H1 (cell line): ENCODE results near the gene DDX51. TPM values are rescaled to one million over a fixed set of nuclear protein-coding genes. Genes with fewer than 3 reads are reported as not detected.

Experiments used
- TCF12 ChIP-seq: IDR thresholded peaks from 2 replicates; pipeline ENCODE4 v1.6.1; 2011; ENCODE audit warnings: low read depth, mild to moderate bottlenecking, low read length
- polyA plus RNA-seq, 7 experiments: library from polyadenylated mRNA; depleted of rRNA in 3 of 7; stranded (reverse) in 5 of 7; unstranded in 2 of 7; fragments of >200 nt in 5 of 7; fragments of 200-250 nt in 2 of 7; gene quantifications; 1 replicate in 5 of 7; 2 replicates in 1 of 7; 4 replicates in 1 of 7; pipeline versions ENCODE4 v1.2.1 to v1.2.3, GENCODE V29; 2011 to 2013; ENCODE audit warnings: missing spikeins in 2 of 7, mixed read lengths in 2 of 7
- total RNA-seq: library from RNA; stranded (reverse); fragmentation: NEBNext Ultra II Directional; extraction: Animal tissue kit (Norgen Biotek cat#: 25700); gene quantifications from 2 replicates; pipeline ENCODE4 v1.2.1, GENCODE V29; 2021

Gene DDX51
- total and polyA plus RNA-seq, 2 of the 8 experiments (the other 6 are each of a cell fraction or from before 2014, with no cell fraction given) = 11.2 to 24.4 TPM

DNA sequence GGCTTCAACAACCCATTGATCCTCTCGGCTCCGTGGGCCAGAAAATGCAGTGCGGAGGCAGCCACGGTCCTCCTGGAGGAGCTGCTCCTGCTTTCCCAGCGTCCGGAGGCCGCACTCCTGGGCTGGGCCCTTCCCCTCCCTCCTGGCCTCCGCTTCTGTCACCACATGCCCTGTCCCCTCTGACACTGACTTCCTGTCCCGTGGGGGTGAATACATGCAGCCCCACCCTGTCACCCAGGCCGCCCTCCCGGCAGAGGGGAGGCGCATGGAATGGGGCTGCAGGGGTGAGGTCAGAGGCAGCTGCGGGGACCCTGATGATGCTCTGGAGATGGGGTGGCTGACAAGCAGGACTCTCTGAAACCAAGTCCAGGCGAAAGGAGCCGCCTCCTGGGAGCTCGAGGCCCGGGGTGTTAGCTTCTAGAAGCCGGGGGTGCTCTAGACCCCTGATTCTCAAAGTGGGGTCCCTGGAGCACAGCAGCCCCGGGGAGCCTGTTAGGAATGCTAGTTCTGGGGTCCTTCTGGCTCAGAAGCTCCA lies 32.3 kb upstream of the DDX51 start (continued):
- no peak for TF ChIP-seq TCF12
